Neural cell (in vitro differentiated cells): ENCODE measurements around the gene VPS8. TPM values are rescaled to one million over a fixed set of nuclear protein-coding genes. Genes with fewer than 3 reads are reported as not detected.

ENCODE experiments used
- H2AFZ ChIP-seq: fragments of 200-600, 300-800 bp; sonication (generic), shearing (Covaris generic); 2 replicates; pipeline ENCODE4 v1.6.0; 2014; ENCODE audit warnings: low read depth, mild to moderate bottlenecking, antibody characterized with exemption, low read length, moderate library complexity
- H3F3A ChIP-seq: fragments of 200-600 bp; shearing (Covaris generic); 2 replicates; pipeline ENCODE4 v1.6.1; 2016; ENCODE audit warnings: mild to moderate bottlenecking, moderate library complexity, mixed read lengths, antibody characterized with exemption, low read length; ENCODE audit not compliant: insufficient read depth, poor library complexity, severe bottlenecking
- H3K27ac ChIP-seq: fragments of 200-600, 300-800 bp; sonication (generic), shearing (Covaris generic); 2 replicates; pipeline ENCODE4 v1.5.1; 2014; ENCODE audit warnings: mild to moderate bottlenecking, low read length, moderate library complexity
- H3K27me3 ChIP-seq: fragments of 300-800, 200-600 bp; sonication (generic), shearing (Covaris generic); 2 replicates; pipeline ENCODE4 v1.6.0; 2014; ENCODE audit warnings: mild to moderate bottlenecking, low read depth, low read length, moderate library complexity; ENCODE audit not compliant: insufficient read depth
- H3K36me3 ChIP-seq: fragments of 300-800, 200-600 bp; sonication (generic), shearing (Covaris generic); 2 replicates; pipeline ENCODE4 v1.5.1; 2014; ENCODE audit warnings: mild to moderate bottlenecking, antibody characterized with exemption, low read length, moderate library complexity; ENCODE audit not compliant: insufficient read depth
- H3K4me2 ChIP-seq: fragments of 300-800, 200-600 bp; sonication (generic), shearing (Covaris generic); 2 replicates; pipeline ENCODE4 v1.6.0; 2014; ENCODE audit warnings: mild to moderate bottlenecking, low read length
- H3K4me3 ChIP-seq: fragments of 300-800, 200-600 bp; sonication (generic), shearing (Covaris generic); 2 replicates; pipeline ENCODE4 v1.5.1; 2014; ENCODE audit warnings: mild to moderate bottlenecking, low read length, moderate library complexity
- H3K79me2 ChIP-seq: fragments of 200-600 bp; shearing (Covaris generic); replicated peaks from 2 replicates; pipeline ENCODE4 v1.6.0; 2014; ENCODE audit warnings: mild to moderate bottlenecking, low read length, moderate library complexity; ENCODE audit not compliant: insufficient read depth
- H3K9ac ChIP-seq: fragments of 300-800, 200-600 bp; sonication (generic), shearing (Covaris generic); 2 replicates; pipeline ENCODE4 v1.6.1; 2016; ENCODE audit warnings: mild to moderate bottlenecking, low read length, mixed read lengths
- H3K9me2 ChIP-seq: fragments of 200-600 bp; shearing (Covaris generic); 2 replicates; pipeline ENCODE4 v1.6.1; 2016; ENCODE audit warnings: mild to moderate bottlenecking, low read length, mixed read lengths; ENCODE audit not compliant: insufficient read depth
- H3K9me3 ChIP-seq: fragments of 200-600, 300-800 bp; sonication (generic), shearing (Covaris generic); 2 replicates; pipeline ENCODE4 v1.6.1; 2016; ENCODE audit warnings: mild to moderate bottlenecking, mixed run types, low read length, moderate library complexity, mixed read lengths
- H4K20me1 ChIP-seq: fragments of 200-600 bp; shearing (Covaris generic); 2 replicates; pipeline ENCODE4 v1.6.1; 2016; ENCODE audit warnings: mild to moderate bottlenecking, mixed run types; ENCODE audit not compliant: insufficient read depth
- EP300 ChIP-seq: fragments of 450-650 bp; conservative IDR thresholded peaks from 2 replicates; pipeline ENCODE4 v1.6.1; 2014; ENCODE audit warnings: antibody characterized with exemption, mild to moderate bottlenecking, moderate library complexity; ENCODE audit not compliant: poor library complexity, severe bottlenecking
- EZH2 ChIP-seq: fragments of 200-600, 300-800 bp; shearing (Covaris generic), sonication (generic); IDR thresholded peaks from 2 replicates; pipeline ENCODE4 v1.6.1; 2014; ENCODE audit warnings: antibody characterized with exemption, low read length, borderline replicate concordance, mild to moderate bottlenecking; ENCODE audit not compliant: insufficient read depth, poor library complexity, severe bottlenecking
- MXI1 ChIP-seq: fragments of 450-650 bp; conservative IDR thresholded peaks from 2 replicates; pipeline ENCODE4 v1.6.1; 2014; ENCODE audit warnings: antibody characterized with exemption, mild to moderate bottlenecking; ENCODE audit not compliant: poor library complexity, severe bottlenecking
- POLR2AphosphoS5 ChIP-seq: IDR thresholded peaks from 2 replicates; pipeline ENCODE4 v1.6.1; 2012
- RAD21 ChIP-seq: fragments of 450-650 bp; conservative IDR thresholded peaks from 2 replicates; pipeline ENCODE4 v1.6.1; 2014; ENCODE audit warnings: antibody characterized with exemption, mild to moderate bottlenecking, moderate library complexity
- SMC3 ChIP-seq: fragments of 450-650 bp; conservative IDR thresholded peaks from 2 replicates; pipeline ENCODE4 v1.6.1; 2014; ENCODE audit warnings: antibody characterized with exemption, mild to moderate bottlenecking, moderate library complexity; ENCODE audit not compliant: poor library complexity
- TAF1 ChIP-seq: IDR thresholded peaks from 2 replicates; pipeline ENCODE4 v1.6.1; 2012; ENCODE audit warnings: low read depth
- polyA plus RNA-seq: library from polyadenylated mRNA; depleted of rRNA; stranded (reverse); fragments of >200 nt; gene quantifications from 2 replicates; pipeline ENCODE4 v1.2.3, GENCODE V29; 2014
- TF ChIP-seq, protein P1 (sequence below): fragments of 450-650 bp; IDR thresholded peaks from 2 replicates; pipeline ENCODE4 v1.5.1; 2014; ENCODE audit warnings: antibody characterized with exemption, mild to moderate bottlenecking, moderate library complexity; ENCODE audit not compliant: poor library complexity, severe bottlenecking
- TF ChIP-seq, protein P2 (sequence below): IDR thresholded peaks from 2 replicates; pipeline ENCODE4 v1.6.1; 2012; ENCODE audit warnings: borderline replicate concordance

The VPS8 gene
- polyA plus RNA-seq, 1 donor from 2014 or later, result 146 TPM

DNA sequence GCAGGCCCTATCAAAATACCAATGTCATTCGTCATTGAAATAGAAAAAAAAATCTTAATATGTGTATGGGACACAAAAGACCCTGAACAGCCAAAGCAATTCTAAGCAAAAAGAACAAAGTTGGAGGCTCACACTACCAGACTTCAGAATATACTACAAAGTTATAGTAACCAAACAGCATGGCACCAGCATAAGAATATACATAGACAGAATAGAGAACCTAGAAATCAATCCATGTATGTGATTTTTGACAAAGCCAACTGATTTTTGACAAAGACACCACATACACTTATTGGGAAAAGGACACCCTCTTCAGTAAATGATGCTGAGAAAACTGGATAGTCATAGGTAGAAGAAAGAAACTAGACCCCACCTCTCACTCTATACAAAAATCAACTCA, 245.9 kb downstream of the VPS8 start:
- H3K79me2 ChIP-seq, result no peaks in the 10 kb centered on the region
- H3K27me3 ChIP-seq, result no peaks in the 10 kb centered on the region
- no peak overlapping the region for H3K9ac ChIP-seq
- no peaks in the 10 kb centered on the region for H4K20me1 ChIP-seq
- H2AFZ ChIP-seq, result no peak overlapping the region
- H3K9me3 ChIP-seq, result peaks cover 20% of the 10 kb centered on the region
- peaks cover 5% of the 10 kb centered on the region for H3K36me3 ChIP-seq
- H3F3A ChIP-seq, result no peaks in the 10 kb centered on the region
- H3K9me2 ChIP-seq, result no peaks in the 10 kb centered on the region
- no peak overlapping the region for H3K4me2 ChIP-seq
- no peak overlapping the region for H3K27ac ChIP-seq
- TF ChIP-seq EZH2 (no peak), EP300 (no peak), POLR2AphosphoS5 (no peak), MXI1 (no peak), SMC3 (no peak), RAD21 (no peak), TAF1 (no peak)
- TF ChIP-seq, protein P1, sequence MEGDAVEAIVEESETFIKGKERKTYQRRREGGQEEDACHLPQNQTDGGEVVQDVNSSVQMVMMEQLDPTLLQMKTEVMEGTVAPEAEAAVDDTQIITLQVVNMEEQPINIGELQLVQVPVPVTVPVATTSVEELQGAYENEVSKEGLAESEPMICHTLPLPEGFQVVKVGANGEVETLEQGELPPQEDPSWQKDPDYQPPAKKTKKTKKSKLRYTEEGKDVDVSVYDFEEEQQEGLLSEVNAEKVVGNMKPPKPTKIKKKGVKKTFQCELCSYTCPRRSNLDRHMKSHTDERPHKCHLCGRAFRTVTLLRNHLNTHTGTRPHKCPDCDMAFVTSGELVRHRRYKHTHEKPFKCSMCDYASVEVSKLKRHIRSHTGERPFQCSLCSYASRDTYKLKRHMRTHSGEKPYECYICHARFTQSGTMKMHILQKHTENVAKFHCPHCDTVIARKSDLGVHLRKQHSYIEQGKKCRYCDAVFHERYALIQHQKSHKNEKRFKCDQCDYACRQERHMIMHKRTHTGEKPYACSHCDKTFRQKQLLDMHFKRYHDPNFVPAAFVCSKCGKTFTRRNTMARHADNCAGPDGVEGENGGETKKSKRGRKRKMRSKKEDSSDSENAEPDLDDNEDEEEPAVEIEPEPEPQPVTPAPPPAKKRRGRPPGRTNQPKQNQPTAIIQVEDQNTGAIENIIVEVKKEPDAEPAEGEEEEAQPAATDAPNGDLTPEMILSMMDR, result no peak
- TF ChIP-seq, protein P2, sequence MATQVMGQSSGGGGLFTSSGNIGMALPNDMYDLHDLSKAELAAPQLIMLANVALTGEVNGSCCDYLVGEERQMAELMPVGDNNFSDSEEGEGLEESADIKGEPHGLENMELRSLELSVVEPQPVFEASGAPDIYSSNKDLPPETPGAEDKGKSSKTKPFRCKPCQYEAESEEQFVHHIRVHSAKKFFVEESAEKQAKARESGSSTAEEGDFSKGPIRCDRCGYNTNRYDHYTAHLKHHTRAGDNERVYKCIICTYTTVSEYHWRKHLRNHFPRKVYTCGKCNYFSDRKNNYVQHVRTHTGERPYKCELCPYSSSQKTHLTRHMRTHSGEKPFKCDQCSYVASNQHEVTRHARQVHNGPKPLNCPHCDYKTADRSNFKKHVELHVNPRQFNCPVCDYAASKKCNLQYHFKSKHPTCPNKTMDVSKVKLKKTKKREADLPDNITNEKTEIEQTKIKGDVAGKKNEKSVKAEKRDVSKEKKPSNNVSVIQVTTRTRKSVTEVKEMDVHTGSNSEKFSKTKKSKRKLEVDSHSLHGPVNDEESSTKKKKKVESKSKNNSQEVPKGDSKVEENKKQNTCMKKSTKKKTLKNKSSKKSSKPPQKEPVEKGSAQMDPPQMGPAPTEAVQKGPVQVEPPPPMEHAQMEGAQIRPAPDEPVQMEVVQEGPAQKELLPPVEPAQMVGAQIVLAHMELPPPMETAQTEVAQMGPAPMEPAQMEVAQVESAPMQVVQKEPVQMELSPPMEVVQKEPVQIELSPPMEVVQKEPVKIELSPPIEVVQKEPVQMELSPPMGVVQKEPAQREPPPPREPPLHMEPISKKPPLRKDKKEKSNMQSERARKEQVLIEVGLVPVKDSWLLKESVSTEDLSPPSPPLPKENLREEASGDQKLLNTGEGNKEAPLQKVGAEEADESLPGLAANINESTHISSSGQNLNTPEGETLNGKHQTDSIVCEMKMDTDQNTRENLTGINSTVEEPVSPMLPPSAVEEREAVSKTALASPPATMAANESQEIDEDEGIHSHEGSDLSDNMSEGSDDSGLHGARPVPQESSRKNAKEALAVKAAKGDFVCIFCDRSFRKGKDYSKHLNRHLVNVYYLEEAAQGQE, result no peak
- H3K4me3 ChIP-seq, result no peak overlapping the region

DNA sequence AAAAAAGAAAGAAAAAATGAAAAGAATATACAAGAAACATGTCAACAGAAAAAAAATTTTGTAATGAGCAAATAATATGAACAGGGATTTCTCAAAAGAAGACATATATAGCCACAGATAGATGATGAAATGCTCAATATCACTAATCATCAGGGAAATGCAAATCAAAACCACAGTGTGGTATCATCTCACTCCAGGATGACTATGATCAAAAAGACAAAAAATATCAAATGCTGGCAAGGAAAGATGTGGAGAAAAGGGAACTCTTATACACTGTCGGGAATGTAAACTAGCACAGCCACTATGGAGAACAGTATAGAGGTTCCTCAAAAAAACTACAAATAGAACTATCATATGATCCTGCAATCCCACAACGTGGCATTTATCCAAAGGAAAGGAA, 246.8 kb downstream of the VPS8 start:
- no peak overlapping the region for H3K4me2 ChIP-seq
- H3K79me2 ChIP-seq, result no peaks in the 10 kb centered on the region
- no peaks in the 10 kb centered on the region for H3K27me3 ChIP-seq
- no peaks in the 10 kb centered on the region for H3K9me2 ChIP-seq
- peaks cover 20% of the 10 kb centered on the region for H3K9me3 ChIP-seq
- H3K9ac ChIP-seq, result no peak overlapping the region
- no peak overlapping the region for H3K4me3 ChIP-seq
- no peaks in the 10 kb centered on the region for H3F3A ChIP-seq
- H3K27ac ChIP-seq, result no peak overlapping the region
- TF ChIP-seq, protein P1, result no peak
- TF ChIP-seq SMC3, result no peak
- no peak for TF ChIP-seq MXI1
- no peak for TF ChIP-seq POLR2AphosphoS5
- no peak for TF ChIP-seq RAD21
- no peak overlapping the region for H2AFZ ChIP-seq
- no peaks in the 10 kb centered on the region for H4K20me1 ChIP-seq
- H3K36me3 ChIP-seq, result peaks cover 5% of the 10 kb centered on the region
